ENCODE measurements around the gene ATP6V0A4.
A peak's percentile ranks its signal among the peaks of the same experiment; 100 is the strongest.
"Not testable (repeated sequence)": the region's sequence is repeated elsewhere in the genome, so short reads cannot be mapped to it uniquely, and the experiment has no call there.

Gene ATP6V0A4

GRCh38 chr7:138801256-138801655, 3.3 kb upstream of the ATP6V0A4 start:
- DNase-seq: no peak

GRCh38 chr7:138799336-138800000, 1.5 kb upstream of the ATP6V0A4 start:
- DNase-seq: no peak

GRCh38 chr7:138798836-138799235, 840 bp upstream of the ATP6V0A4 start:
- DNase-seq: no peak

GRCh38 chr7:138797046-138797445, 950 bp downstream of the ATP6V0A4 start:
- DNase-seq: not testable (repeated sequence)

GRCh38 chr7:138796038-138796615, 1.9 kb downstream of the ATP6V0A4 start:
- no peak for DNase-seq

GRCh38 chr7:138785587-138786437, 12.2 kb downstream of the ATP6V0A4 start:
- DNase-seq: no peak

GRCh38 chr7:138784692-138785091, 13.3 kb downstream of the ATP6V0A4 start:
- peak in 1 of 2 experiments; percentile 39 for DNase-seq

- no peak for DNase-seq
Observed at GRCh38 chr7:138781004-138781403, 17.0 kb downstream of the ATP6V0A4 start.

- DNase-seq: peak; percentile 89 to 94
Observed at GRCh38 chr7:138776166-138776833, 21.7 kb downstream of the ATP6V0A4 start.

- DNase-seq: no peak
Observed at GRCh38 chr7:138773817-138774216, 24.2 kb downstream of the ATP6V0A4 start.

GRCh38 chr7:138773176-138773575, 24.8 kb downstream of the ATP6V0A4 start:
- no peak for DNase-seq

- DNase-seq: no peak
Observed at GRCh38 chr7:138770904-138771303, 27.1 kb downstream of the ATP6V0A4 start.

- peak; percentile 40 to 57 for DNase-seq
Observed at GRCh38 chr7:138768241-138768640, 29.8 kb downstream of the ATP6V0A4 start.

GRCh38 chr7:138756591-138757242, 41.3 kb downstream of the ATP6V0A4 start:
- no peak for DNase-seq

- DNase-seq: no peak
Observed at GRCh38 chr7:138755842-138756590, 42.0 kb downstream of the ATP6V0A4 start.

GRCh38 chr7:138755331-138755747, 42.7 kb downstream of the ATP6V0A4 start:
- no peak for DNase-seq

GRCh38 chr7:138753610-138754009, 44.4 kb downstream of the ATP6V0A4 start:
- DNase-seq: no peak

GRCh38 chr7:138753150-138753518, 44.9 kb downstream of the ATP6V0A4 start:
- no peak for DNase-seq

GRCh38 chr7:138752518-138753149, 45.4 kb downstream of the ATP6V0A4 start:
- no peak for DNase-seq

GRCh38 chr7:138750901-138751464, 47.0 kb downstream of the ATP6V0A4 start:
- no peak for DNase-seq

- no peak for DNase-seq
Observed at GRCh38 chr7:138750473-138750872, 47.5 kb downstream of the ATP6V0A4 start.

Measured in NCI-H187 (cell line).